Skin epidermis (tissue), 12 donors: ENCODE results near the gene OSBP2.

Experiments used
- H3K27ac ChIP-seq, 21 experiments: fragments of 200-600 bp; sonication (generic) in 11 of 21; one replicate each; pipeline ENCODE4 v1.5.0; 2020; ENCODE audit warnings: mild to moderate bottlenecking in 3 of 21, inconsistent platforms in 2 of 21, moderate library complexity in 2 of 21
- H3K4me3 ChIP-seq, 7 experiments: fragments of 200-600 bp; sonication (generic) in 2 of 7; one replicate each; pipeline ENCODE4 v1.5.0; 2020; ENCODE audit warnings: inconsistent platforms in 2 of 7, mild to moderate bottlenecking in 2 of 7, moderate library complexity in 1 of 7

OSBP2 gene

DNA sequence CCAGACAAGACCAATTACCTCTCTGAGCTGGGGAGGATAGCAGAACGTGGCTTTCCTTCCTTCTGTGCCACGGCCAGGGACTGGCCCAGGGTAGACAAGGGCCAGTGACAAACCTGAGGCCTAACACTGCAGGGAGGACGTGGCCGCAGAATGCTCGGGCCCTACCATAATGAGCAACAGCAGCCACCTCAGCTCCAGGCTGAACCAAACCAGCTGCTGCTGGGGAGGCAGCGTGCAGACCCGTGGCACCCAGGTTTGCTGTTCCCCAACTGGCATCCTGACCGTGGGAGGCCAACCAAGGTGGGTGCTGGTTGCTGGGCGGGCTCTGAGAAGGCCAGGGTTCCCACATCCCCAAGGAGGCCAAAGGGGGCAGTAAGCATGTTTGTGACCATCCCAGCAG lies 190.9 kb downstream of the OSBP2 start:
- H3K27ac ChIP-seq: no peak overlapping the region

DNA sequence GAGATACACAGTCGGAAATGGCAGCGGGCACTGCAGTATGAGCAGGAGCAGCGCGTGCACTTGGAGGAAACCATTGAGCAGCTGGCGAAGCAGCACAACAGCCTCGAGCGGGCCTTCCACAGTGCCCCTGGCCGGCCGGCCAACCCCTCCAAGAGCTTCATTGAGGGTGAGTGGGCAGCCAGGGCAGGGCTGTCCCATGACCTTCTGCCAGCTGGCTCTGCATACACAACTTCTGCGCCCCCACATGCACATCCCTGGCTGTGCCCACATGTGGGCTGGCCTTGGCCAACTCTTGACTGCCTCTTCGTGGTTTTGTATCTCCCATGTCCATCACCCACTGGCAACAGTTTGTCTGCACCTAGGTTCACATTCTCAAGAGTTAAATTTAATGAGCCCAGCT lies 192.8 kb downstream of the OSBP2 start:
- no peak overlapping the region for H3K4me3 ChIP-seq
- H3K27ac ChIP-seq: no peak overlapping the region

More for the DNA sequence above, 190.9 kb downstream of the OSBP2 start:
- no peak overlapping the region for H3K4me3 ChIP-seq

DNA sequence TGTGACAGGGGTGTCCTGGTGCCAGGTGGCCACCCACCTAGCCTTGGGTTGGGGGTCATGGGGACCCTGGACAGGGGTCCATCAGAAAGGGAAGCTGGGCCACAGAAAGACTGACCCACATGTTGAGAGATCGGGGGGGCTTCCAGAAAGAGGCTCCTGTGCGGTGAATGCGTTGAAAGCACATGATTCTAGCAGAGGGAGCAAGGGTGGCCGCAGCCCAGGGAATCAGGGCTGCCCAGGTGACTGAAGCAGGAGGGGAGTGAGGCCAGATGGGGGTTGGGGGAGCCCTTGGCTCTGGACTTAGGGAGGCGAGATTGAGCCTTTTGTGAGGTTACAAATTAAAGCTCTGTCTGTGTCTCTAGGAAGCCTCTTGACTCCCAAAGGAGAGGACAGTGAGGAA lies 193.2 kb downstream of the OSBP2 start:
- Histone ChIP-seq H3K27ac (no peak overlapping the region), H3K4me3 (no peak overlapping the region)

DNA sequence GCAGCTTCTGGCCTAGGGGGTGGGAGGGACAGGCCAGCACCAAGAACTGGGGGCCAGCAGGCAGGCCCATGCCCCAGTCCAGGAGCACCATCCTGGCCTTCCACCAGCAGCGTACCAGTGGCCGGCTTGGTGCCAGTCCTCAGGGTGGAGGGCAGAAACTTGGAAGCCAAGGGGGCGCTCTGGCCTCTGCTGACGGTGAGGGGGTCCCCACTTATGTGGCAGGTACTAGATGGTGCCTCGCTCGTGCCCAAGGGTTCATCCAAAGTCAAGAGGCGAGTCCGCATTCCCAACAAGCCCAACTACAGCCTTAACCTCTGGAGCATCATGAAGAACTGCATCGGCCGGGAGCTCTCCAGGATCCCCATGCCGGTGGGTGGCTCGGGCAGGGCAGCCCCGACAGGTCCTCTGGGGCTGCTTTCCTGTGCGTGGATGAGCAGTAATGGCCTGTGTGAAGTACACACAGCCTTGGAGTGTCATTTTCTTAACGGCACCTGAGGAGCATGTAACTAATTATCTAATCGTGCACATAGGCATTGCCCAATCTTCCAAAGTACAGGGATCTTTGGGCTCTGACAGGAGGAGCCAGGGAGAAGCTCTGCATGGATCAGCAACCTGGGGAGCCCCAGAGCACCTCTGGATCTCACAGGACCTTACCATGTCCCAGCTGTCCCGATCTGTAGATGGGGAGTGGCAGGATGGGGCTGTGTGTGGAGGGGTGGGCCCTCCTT lies 194.8 kb downstream of the OSBP2 start:
- Histone ChIP-seq H3K4me3 (no peak overlapping the region), H3K27ac (no peak overlapping the region)

DNA sequence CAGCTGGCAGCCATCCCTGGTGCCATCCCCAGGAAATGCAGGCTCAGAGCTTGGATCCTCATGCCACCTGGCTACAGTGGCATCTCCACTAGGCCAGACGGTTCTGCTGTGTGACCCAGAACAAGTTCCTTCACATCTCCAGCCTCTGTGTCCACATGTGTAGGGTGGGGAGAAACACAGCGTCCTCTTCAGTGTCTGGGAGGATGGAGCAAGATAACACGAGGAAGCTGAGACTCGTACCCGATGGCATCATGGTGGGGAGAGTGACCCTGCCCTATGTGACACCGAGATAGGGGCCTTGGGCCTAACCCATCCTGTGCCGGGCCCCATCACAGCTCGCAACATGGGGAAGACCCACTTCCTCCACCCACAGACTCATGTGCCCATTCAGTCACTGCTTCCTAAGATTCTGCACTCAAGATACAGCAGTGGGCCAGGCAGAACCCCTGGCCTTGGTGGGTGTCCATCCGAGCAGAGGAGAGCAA lies 195.4 kb downstream of the OSBP2 start:
- Histone ChIP-seq H3K27ac (no peak overlapping the region), H3K4me3 (no peak overlapping the region)

DNA sequence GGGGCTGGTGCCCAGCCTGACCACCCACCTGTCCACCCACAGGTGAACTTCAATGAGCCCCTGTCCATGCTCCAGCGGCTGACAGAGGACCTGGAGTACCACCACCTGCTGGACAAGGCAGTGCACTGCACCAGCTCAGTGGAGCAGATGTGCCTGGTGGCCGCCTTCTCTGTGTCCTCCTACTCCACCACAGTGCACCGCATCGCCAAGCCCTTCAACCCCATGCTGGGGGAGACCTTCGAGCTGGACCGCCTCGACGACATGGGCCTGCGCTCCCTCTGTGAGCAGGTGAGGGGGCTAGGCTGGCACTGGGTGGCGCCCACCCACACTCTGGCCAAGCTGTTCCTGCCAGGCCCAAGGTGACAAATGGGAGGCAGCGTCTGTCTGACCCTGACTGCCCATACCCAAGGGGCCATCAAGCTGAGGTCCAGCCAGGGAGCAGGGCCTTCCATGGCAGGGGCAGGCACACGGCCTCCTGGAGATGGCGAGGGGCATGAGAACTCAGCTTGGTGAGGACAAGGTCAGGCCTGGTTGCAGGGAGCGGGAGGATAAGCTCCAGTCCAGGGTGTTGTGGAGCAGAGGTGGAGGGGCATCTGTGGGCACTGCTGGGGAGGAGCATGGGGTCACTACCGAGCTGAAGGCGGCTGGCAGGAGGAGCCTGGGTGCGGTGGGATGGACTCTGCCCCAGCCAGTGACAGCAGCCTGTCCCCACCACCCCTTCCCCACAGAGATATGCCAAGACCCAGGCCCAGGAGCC lies 196.2 kb downstream of the OSBP2 start:
- no peak overlapping the region for H3K27ac ChIP-seq
- H3K4me3 ChIP-seq: no peak overlapping the region

DNA sequence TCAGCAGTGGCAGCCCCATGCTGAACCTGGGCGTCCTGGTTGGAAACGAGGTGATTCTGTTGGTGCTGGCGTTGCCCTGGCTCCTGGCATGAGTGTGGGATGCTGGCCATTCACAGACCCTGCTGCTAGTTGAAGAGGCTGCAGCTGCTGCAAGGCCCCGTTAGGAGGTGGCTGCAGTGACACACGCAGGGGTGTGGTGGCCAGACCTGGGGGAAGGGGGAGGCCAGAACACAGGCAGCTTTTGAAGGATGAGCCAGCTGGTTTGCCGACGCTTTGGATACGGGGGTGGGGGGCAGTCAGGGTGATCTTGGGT lies 196.7 kb downstream of the OSBP2 start:
- Histone ChIP-seq H3K27ac (no peak overlapping the region), H3K4me3 (no peak overlapping the region)

DNA sequence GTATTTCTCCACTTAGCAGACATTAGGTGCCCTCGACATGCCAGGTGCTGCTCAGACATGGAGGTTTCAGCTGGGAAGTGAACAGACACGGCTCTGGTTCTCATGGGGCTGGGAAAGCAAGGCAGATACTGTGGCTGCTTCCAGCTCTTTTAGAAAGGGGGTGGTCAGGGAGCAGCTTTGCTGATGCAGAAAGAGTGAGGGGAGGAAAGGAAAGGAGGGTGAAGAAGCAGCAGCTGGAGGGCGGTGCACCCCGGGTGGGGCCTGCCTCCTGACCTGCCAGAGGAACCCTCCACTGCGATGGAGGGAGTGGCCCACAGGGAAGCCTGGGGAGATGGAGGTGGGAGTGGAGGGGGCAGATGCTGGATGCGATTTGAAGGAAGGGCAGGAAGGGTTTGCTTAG lies 197.1 kb downstream of the OSBP2 start:
- Histone ChIP-seq H3K27ac (no peak overlapping the region), H3K4me3 (no peak overlapping the region)

DNA sequence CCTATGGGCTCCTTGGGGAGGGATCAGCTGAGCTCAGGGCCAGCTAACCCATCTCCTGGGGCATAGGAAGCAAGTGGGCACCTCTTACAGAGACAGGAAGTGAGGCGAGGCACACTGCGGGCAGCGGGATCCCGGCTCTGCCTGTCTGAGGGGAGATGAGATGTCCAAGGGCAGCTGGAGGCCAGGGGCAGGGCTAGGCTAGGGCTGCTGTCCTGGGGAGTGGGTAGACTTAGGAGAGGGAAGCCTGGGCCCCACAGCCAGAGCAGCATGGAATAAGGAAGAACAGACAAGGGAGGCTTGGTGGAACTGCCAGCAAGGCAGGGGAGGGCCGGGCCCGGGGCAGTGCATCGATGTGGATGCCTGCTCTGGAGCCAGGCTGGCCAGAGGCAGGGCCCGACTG lies 197.6 kb downstream of the OSBP2 start:
- H3K27ac ChIP-seq: no peak overlapping the region
- no peak overlapping the region for H3K4me3 ChIP-seq

DNA sequence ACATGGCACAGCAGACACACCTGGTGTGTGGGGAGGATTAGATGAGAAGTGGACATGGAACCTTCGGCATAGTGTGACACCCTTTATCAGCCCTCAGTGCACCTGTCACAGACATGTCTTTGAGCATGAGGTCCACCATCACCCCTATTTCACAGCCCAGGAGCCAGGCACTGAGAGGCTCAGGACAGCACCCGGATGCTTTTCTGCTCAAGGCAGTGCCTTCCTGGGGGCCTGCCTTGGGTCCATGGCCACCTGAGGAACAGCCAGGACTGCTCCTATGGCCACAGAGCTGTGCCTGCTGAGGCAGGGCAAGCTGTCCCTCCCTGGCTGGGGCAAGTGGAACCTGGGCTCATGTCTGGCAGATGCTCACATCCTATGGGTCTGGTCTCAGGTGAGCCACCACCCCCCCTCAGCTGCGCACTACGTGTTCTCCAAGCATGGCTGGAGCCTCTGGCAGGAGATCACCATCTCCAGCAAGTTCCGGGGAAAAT lies 198.1 kb downstream of the OSBP2 start:
- Histone ChIP-seq H3K27ac (no peak overlapping the region), H3K4me3 (no peak overlapping the region)

DNA sequence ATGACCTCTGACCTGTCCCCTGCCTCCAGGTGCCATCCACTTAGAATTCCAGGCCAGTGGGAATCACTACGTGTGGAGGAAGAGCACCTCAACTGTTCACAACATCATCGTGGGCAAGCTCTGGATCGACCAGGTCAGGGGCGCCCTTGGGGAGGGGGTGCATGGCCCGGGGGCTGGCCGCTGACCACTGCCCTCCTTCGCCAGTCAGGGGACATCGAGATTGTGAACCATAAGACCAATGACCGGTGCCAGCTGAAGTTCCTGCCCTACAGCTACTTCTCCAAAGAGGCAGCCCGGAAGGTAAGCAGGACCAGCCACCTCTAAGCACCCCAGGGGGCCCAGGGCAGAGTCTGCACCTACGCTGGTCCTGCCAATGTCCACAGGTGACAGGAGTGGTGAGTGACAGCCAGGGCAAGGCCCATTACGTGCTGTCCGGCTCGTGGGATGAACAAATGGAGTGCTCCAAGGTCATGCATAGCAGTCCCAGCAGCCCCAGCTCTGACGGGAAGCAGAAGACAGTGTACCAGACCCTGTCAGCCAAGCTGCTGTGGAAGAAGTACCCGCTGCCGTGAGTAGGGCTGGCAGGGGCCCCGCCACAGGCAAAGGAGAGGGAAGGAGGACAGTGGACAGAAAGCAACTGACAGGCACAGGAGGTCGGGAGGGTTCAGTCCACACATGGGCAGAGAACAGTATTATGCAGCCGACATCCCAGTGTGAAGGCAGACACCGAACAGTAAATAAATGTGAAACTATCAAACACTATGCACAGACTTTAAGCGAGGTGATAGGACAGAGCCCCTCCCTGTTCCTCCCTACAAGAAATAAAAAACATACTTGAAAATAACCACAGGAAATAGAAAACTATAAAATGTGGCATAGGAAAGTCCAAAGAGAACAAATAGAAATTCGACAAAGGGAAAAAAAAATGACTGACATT lies 199.0 kb downstream of the OSBP2 start:
- Histone ChIP-seq H3K27ac (no peak overlapping the region), H3K4me3 (no peak overlapping the region)

DNA sequence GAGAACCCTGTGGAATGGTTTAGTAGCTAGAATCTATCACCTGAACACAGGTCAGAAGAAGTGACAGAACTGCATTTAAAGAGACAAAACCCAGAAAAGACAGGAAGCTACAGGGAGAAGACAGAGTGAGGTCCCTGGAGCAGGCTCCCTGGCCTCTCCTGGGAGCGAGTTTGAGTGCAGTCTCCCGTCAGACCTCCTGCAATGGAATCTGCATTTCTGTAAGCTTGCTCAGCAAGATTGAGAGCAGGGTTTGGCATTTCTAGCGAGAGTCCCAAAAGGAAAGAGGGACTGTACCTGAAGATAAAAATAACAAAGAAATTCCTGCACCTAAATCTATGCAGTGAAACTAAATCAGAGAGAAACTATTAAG lies 199.7 kb downstream of the OSBP2 start:
- no peak overlapping the region for H3K4me3 ChIP-seq
- no peak overlapping the region for H3K27ac ChIP-seq

DNA sequence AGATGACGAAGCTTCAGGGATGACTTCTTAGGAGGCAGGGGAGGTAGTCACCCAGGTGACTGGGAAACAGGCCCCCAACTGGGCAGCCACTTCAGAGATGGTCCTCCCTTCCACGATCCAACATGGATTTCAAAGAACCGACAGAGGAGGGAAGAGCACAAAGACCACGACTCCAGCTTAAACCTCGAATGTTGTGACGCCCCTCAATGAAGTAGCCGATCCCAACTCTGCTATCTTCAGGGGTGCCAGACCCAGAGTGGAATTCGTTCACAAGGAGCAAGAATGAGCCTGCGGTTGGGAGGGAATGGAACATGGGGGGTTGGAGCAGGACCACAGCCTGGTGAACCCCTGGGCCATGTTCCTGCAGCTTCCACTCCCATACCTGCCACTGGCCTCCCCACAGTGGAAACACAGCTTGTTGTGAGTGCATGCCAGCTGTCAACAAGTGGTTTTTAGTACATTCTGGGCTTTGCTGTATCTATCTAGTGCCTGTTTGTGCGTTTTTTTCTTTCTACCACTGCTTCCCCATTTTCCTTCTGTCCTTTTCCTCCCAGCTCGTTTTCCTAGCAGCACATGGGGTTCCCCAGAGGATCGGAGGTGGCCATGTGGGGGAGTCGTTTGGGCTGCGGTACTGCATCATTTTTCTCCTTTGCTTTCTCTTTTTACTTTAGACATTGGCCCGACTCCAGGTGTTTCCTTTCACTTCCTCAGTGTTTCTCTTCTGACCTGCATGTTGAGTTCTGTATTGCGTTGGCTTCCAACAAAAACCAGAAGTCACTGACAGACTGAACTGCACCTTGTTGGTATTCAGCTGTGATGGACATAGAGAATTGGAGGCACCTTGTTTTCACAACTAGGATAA lies 208.1 kb downstream of the OSBP2 start:
- no peak overlapping the region for H3K27ac ChIP-seq
- H3K4me3 ChIP-seq: no peak overlapping the region

DNA sequence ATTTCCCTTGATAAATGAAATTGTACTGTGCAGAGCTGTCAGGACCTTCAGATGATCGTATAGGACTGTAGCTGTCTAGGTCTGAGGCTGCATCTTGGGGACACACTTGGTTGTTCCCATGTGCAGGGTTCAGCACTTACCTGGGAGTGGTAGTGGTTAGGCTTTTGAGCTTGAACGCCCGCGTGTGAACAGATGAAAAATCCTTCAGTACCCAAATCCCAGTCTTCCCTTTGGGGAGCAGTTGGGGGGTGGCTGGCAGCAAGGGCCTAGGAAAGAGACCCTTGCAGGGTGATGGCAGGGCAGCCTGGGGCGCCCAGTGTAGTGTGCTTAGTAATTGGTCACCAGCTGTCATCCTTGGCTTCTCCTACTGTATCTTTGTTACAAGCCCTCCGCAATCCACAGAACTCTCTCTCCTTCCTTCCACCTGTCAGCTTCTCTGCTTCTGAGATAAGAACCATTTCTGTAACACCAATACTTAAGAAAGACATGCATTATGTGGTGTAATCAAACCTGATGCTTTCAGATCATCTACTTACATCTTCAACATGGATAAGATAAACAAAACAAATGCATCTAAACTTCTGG lies 209.3 kb downstream of the OSBP2 start:
- no peak overlapping the region for H3K27ac ChIP-seq
- H3K4me3 ChIP-seq: no peak overlapping the region

DNA sequence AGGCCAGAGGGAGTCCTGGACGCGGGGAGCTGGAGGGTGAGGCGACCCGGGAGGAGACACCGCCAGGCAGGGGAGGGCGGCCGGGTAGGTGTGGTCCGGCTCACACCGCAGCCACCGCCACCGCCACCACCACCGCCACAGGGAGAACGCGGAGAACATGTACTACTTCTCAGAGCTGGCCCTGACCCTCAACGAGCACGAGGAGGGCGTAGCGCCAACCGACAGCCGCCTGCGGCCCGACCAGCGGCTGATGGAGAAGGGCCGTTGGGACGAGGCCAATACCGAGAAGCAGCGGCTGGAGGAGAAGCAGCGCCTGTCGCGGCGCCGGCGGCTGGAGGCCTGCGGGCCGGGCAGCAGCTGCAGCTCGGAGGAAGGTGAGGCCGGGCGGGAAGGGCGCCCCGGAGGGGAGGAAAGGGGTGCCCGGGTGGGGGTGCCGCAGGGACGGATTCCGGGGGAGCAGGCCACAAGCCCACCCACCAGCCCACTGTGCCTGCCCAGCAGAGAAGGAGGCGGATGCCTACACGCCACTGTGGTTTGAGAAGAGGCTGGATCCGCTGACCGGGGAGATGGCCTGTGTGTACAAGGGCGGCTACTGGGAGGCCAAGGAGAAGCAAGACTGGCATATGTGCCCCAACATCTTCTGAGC lies 211.1 kb downstream of the OSBP2 start:
- H3K27ac ChIP-seq: no peak overlapping the region
- no peak overlapping the region for H3K4me3 ChIP-seq

DNA sequence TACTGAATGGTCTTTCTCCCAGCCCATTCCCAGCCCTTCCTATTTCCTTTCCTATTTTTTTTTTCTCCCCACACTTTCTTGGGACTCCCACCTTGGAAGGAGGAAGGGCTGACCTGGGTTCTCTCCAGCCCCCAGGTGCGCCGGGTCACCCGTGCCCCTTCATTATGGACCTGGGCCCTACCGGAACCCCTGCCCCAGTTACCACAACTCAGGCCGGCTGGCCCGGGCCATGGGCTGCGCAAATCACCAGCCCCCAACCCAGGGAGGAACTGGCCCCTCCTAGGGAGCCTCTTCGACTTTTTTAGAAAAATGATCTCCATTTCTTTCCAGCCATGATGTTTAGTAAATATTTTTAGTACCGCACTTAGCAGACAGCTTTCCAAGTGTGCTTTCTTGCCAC lies 211.7 kb downstream of the OSBP2 start:
- H3K4me3 ChIP-seq: no peak overlapping the region
- H3K27ac ChIP-seq: no peak overlapping the region

DNA sequence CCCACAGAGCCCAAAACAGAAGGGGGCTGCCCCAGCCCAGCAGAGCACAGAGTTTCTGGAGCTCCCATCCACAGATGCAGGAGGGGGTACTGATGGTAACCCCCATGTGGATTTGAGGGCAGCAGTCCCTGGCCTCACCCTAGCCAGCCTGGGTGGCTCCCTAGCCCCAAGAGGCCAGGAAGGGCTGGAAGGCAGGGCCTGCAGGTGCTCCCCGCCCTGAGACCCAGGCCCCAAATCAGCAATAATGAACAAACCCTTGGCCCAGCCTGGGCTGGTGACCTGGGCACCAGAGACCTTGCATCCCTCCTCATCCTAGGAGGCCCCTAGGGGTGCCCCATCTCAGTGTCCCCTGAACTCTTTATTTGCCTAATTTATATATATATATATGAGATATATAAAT lies 212.3 kb downstream of the OSBP2 start:
- H3K4me3 ChIP-seq: no peak overlapping the region
- H3K27ac ChIP-seq: no peak overlapping the region

DNA sequence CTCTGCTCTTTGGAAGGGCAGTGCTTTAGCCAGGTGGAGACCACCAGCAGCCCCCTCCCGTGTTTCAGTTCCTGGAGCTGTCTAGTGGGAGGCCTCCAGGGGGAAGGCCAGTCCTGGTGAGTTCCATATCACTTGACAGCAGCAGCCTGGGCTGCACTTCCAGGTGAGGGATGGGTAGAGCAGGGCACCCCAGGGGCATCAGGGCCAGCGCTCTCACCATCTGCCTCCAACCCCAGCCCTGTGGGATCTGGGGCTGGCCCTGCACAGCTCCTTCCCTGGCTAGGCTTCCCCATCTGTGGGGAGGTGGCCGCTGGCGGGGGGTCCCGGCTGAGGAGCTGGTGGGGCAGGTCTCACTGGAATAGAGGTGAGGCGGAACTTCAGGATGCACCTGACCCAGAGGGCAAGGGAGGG lies 213.4 kb downstream of the OSBP2 start:
- no peak overlapping the region for H3K27ac ChIP-seq
- H3K4me3 ChIP-seq: no peak overlapping the region

DNA sequence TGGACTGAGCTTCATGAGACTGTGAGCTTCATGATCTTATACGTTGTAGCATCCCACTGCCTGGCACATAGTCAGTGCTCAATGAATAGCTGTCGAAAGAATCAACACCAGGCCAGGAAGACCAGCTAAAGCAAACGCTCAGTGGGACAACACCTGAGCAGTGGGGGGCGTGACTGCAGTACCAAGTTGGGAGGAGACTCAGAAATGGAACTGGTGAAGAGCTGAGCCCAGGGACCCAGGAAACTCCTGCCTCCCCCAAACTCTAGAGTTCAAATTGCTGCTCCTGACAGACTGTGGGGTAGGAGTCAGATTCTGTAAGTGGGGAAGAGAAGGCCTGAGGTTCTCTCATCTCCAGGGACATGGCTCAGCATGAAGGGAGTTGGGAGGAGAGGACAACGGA lies 214.6 kb downstream of the OSBP2 start:
- Histone ChIP-seq H3K27ac (no peak overlapping the region), H3K4me3 (no peak overlapping the region)
